H1 (cell line): ENCODE measurements around the gene CTAG1A. TPM values are rescaled to one million over a fixed set of nuclear protein-coding genes. Genes with fewer than 3 reads are reported as not detected.
"Not testable (repeated sequence)": the region's sequence is repeated elsewhere in the genome, so short reads cannot be mapped to it uniquely, and the experiment has no call there.

Experiments
- CTCF ChIA-PET: fragments of 300-600 bp; sonication (Branson Sonifier 250); formaldehyde crosslinking; loops from one replicate; lab custom pipeline; 2021; ENCODE audit not compliant: partially characterized antibody; lab: Charles Lee
- POLR2A ChIA-PET: fragments of 300-600 bp; sonication (Branson Sonifier 250); formaldehyde crosslinking; loops from one replicate; lab custom pipeline; 2021; ENCODE audit warnings: inconsistent platforms; ENCODE audit not compliant: partially characterized antibody; lab: Charles Lee
- DNase-seq, 2 experiments: peaks; one replicate each; pipeline versions ENCODE4 v3.0.0 to v3.0.0-alpha.2; 2010 to 2022; ENCODE audit warnings: low spot score in 2 of 2, low read depth in 1 of 2, mixed read lengths in 1 of 2
- FAIRE-seq: peaks from 2 replicates; lab custom pipeline; 2011; peaks lifted over from hg19 to GRCh38; lab: Jason Lieb, UNC
- H2AFZ ChIP-seq: 2 replicates; pipeline ENCODE4 v1.8.1; 2012; ENCODE audit warnings: low read length, inconsistent platforms
- H2AK5ac ChIP-seq: 2 replicates; pipeline ENCODE4 v1.6.1; 2013; ENCODE audit warnings: low read depth, low read length
- H2BK120ac ChIP-seq: replicated peaks from 2 replicates; pipeline ENCODE3; 2013; ENCODE audit warnings: low read depth, low read length, inconsistent platforms
- H2BK12ac ChIP-seq: 2 replicates; pipeline ENCODE4 v1.6.1; 2013; ENCODE audit warnings: low read depth, low read length
- H2BK15ac ChIP-seq: 2 replicates; pipeline ENCODE4 v1.6.1; 2013; ENCODE audit warnings: low read length
- H2BK20ac ChIP-seq: 2 replicates; pipeline ENCODE4 v1.6.1; 2013; ENCODE audit warnings: low read length
- H2BK5ac ChIP-seq: 2 replicates; pipeline ENCODE4 v1.6.1; 2013; ENCODE audit warnings: low read depth, low read length
- H3K14ac ChIP-seq: 2 replicates; pipeline ENCODE4 v1.6.1; 2013; ENCODE audit warnings: inconsistent platforms; ENCODE audit not compliant: insufficient read length
- H3K18ac ChIP-seq: 2 replicates; pipeline ENCODE4 v1.6.1; 2013; ENCODE audit warnings: low read length; ENCODE audit errors: extremely low read depth
- H3K23ac ChIP-seq: 2 replicates; pipeline ENCODE4 v1.6.1; 2013; ENCODE audit warnings: inconsistent platforms; ENCODE audit not compliant: insufficient read length
- H3K23me2 ChIP-seq: 2 replicates; pipeline ENCODE4 v1.6.1; 2013; ENCODE audit warnings: low read depth, low read length
- H3K27ac ChIP-seq: 2 replicates; pipeline ENCODE4 v1.6.1; 2011; ENCODE audit warnings: low read depth, low read length, inconsistent platforms
- H3K27me3 ChIP-seq, 4 experiments: replicated peaks in 1 of 4; 1 replicate in 1 of 4; 2 replicates in 3 of 4; pipeline versions ENCODE4 v1.6.1 to v1.8.1; 2011 to 2013; ENCODE audit warnings: low read length in 3 of 4, mild to moderate bottlenecking in 3 of 4, inconsistent platforms in 2 of 4, mixed read lengths in 2 of 4, moderate library complexity in 1 of 4; ENCODE audit not compliant: control insufficient read depth in 3 of 4, insufficient read depth in 3 of 4; ENCODE audit errors: extremely low read depth in 1 of 4
- H3K36me3 ChIP-seq, 4 experiments: 2 replicates each; pipeline versions ENCODE4 v1.6.1 to v1.8.1; 2011 to 2013; ENCODE audit warnings: mild to moderate bottlenecking in 4 of 4, low read length in 3 of 4, moderate library complexity in 2 of 4, control low read depth in 1 of 4, inconsistent platforms in 1 of 4; ENCODE audit not compliant: insufficient read depth in 4 of 4, control insufficient read depth in 2 of 4
- H3K4ac ChIP-seq: replicated peaks from 2 replicates; pipeline ENCODE3; 2013; ENCODE audit warnings: low read length, low read depth, mixed read lengths, inconsistent platforms; ENCODE audit not compliant: insufficient read length
- H3K4me1 ChIP-seq, 4 experiments: replicated peaks in 1 of 4; 1 replicate in 1 of 4; 2 replicates in 3 of 4; pipeline versions ENCODE4 v1.6.1 to v1.8.1; 2011 to 2013; ENCODE audit warnings: low read length in 3 of 4, inconsistent platforms in 2 of 4, mixed read lengths in 1 of 4; ENCODE audit not compliant: insufficient read depth in 4 of 4, control insufficient read depth in 3 of 4
- H3K4me2 ChIP-seq, 2 experiments: 2 replicates each; pipeline versions ENCODE4 v1.6.1 to v1.8.1; 2011 to 2013; ENCODE audit warnings: low read depth in 2 of 2, low read length in 2 of 2, control low read depth in 1 of 2, inconsistent platforms in 1 of 2, mild to moderate bottlenecking in 1 of 2; ENCODE audit not compliant: insufficient read depth in 1 of 2
- H3K4me3 ChIP-seq, 4 experiments: fragments of 200-600, 300-600 bp in 1 of 4; sonication (generic), shearing (Covaris generic), sonication (Bioruptor Twin) in 1 of 4; 2 replicates each; pipeline versions ENCODE4 v1.5.1 to v1.8.1; 2011 to 2016; ENCODE audit warnings: low read length in 4 of 4, low read depth in 3 of 4, control low read depth in 2 of 4, inconsistent platforms in 2 of 4, mild to moderate bottlenecking in 2 of 4, mixed read lengths in 1 of 4, moderate library complexity in 1 of 4; ENCODE audit not compliant: insufficient read depth in 2 of 4; ENCODE audit errors: extremely low read depth in 1 of 4
- H3K56ac ChIP-seq: replicated peaks from 2 replicates; pipeline ENCODE3; 2013; ENCODE audit warnings: low read depth, mild to moderate bottlenecking, mixed read lengths, low read length, inconsistent platforms; ENCODE audit not compliant: insufficient read length
- H3K79me1 ChIP-seq: 2 replicates; pipeline ENCODE4 v1.6.1; 2013; ENCODE audit warnings: low read depth, low read length, control low read depth
- H3K79me2 ChIP-seq, 2 experiments: 2 replicates each; pipeline versions ENCODE4 v1.6.1 to v1.8.1; 2012 to 2013; ENCODE audit warnings: low read length in 2 of 2, mild to moderate bottlenecking in 2 of 2, inconsistent platforms in 1 of 2; ENCODE audit not compliant: insufficient read depth in 2 of 2, control insufficient read depth in 1 of 2
- H3K9ac ChIP-seq, 4 experiments: replicated peaks in 1 of 4; 1 replicate in 1 of 4; 2 replicates in 3 of 4; pipeline versions ENCODE4 v1.6.1 to v1.8.1; 2011 to 2013; ENCODE audit warnings: low read depth in 3 of 4, low read length in 3 of 4, control low read depth in 2 of 4, mild to moderate bottlenecking in 2 of 4, moderate library complexity in 2 of 4, inconsistent platforms in 1 of 4; ENCODE audit errors: extremely low read depth in 1 of 4
- H3K9me3 ChIP-seq, 2 experiments: 2 replicates each; pipeline versions ENCODE4 v1.6.1 to v1.8.1; 2012 to 2013; ENCODE audit warnings: mild to moderate bottlenecking in 2 of 2, moderate library complexity in 2 of 2, control low read depth in 1 of 2, inconsistent platforms in 1 of 2, low read depth in 1 of 2, low read length in 1 of 2, mixed read lengths in 1 of 2; ENCODE audit not compliant: insufficient read depth in 2 of 2
- H4K20me1 ChIP-seq, 2 experiments: replicated peaks in 1 of 2; 2 replicates each; pipeline versions ENCODE3 to v1.8.1; 2011 to 2013; ENCODE audit warnings: inconsistent platforms in 2 of 2, low read length in 2 of 2, mild to moderate bottlenecking in 1 of 2; ENCODE audit not compliant: insufficient read depth in 2 of 2, control insufficient read depth in 1 of 2
- H4K5ac ChIP-seq: 2 replicates; pipeline ENCODE4 v1.6.1; 2013; ENCODE audit warnings: low read length, low read depth, mixed read lengths, inconsistent platforms; ENCODE audit not compliant: insufficient read length
- H4K8ac ChIP-seq: 2 replicates; pipeline ENCODE4 v1.8.0; 2013; ENCODE audit warnings: mild to moderate bottlenecking, moderate library complexity, low read length, inconsistent platforms; ENCODE audit not compliant: insufficient read depth; ENCODE audit errors: extremely low read depth
- H4K91ac ChIP-seq: replicated peaks from 2 replicates; pipeline ENCODE3; 2013; ENCODE audit warnings: low read length, mixed read lengths, inconsistent platforms; ENCODE audit not compliant: insufficient read length
- WGBS, 2 experiments: shearing (Covaris generic) in 1 of 2; methylation state at CpG; one replicate each; pipeline versions ENCODE4 v1.1.6 to v1.1.7; 2013 to 2015; ENCODE audit warnings: low lambda C conversion rate in 2 of 2, mixed read lengths in 2 of 2, inconsistent platforms in 1 of 2, low coverage in 1 of 2, missing lambda C conversion rate in 1 of 2; ENCODE audit not compliant: insufficient replicate concordance in 2 of 2, insufficient coverage in 1 of 2, insufficient read length in 1 of 2; ENCODE audit errors: extremely low coverage in 1 of 2, missing lambda C conversion rate in 1 of 2; 5-methylcytosine and 5-hydroxymethylcytosine counted together
- polyA plus RNA-seq, 7 experiments: library from polyadenylated mRNA; depleted of rRNA in 3 of 7; stranded (reverse) in 5 of 7; unstranded in 2 of 7; fragments of >200 nt in 5 of 7; fragments of 200-250 nt in 2 of 7; gene quantifications; 1 replicate in 5 of 7; 2 replicates in 1 of 7; 4 replicates in 1 of 7; pipeline versions ENCODE4 v1.2.1 to v1.2.3, GENCODE V29; 2011 to 2013; ENCODE audit warnings: missing spikeins in 2 of 7, mixed read lengths in 2 of 7
- total RNA-seq: library from RNA; stranded (reverse); fragmentation: NEBNext Ultra II Directional; extraction: Animal tissue kit (Norgen Biotek cat#: 25700); gene quantifications from 2 replicates; pipeline ENCODE4 v1.2.1, GENCODE V29; 2021

The CTAG1A gene
- total and polyA plus RNA-seq, 2 of the 8 experiments (the other 6 are each of a cell fraction or from before 2014, with no cell fraction given), result not detected

DNA sequence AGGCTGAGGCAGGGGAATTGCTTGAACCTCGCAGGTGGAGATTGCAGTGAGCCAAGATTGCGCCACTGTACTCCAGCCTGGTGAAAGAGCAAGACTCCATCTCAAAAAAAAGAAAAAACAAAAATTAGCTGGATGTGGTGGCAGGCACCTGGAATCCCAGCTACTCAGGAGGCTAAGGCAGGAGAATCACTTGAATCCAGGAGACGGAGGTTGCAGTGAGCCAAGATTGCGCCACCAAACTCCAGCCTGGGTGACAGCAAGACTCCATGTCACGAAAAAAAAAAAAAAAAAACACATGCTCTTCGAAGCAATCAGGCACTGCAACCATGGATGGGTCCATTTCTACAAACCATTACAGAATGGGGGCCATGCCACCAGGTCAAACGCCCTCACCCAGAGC is 44.6 kb upstream of the CTAG1A start:
- H3K79me2 ChIP-seq, H3K79me1 ChIP-seq, FAIRE-seq, H3K4me2 ChIP-seq, H3K27ac ChIP-seq, H2BK5ac ChIP-seq, H3K18ac ChIP-seq, H2AK5ac ChIP-seq, H3K56ac ChIP-seq, H4K8ac ChIP-seq, H2BK120ac ChIP-seq, H3K27me3 ChIP-seq, H4K20me1 ChIP-seq, H3K4ac ChIP-seq, DNase-seq, H3K4me1 ChIP-seq, H4K91ac ChIP-seq, H3K14ac ChIP-seq, H2BK15ac ChIP-seq, H3K9ac ChIP-seq, H2BK12ac ChIP-seq, H2AFZ ChIP-seq, H3K4me3 ChIP-seq, H3K23me2 ChIP-seq, H3K9me3 ChIP-seq, H3K23ac ChIP-seq, H2BK20ac ChIP-seq, H4K5ac ChIP-seq: not testable (repeated sequence)
- H3K36me3 ChIP-seq, result peaks cover 0 to 12% (median 6%) of the 10 kb centered on the region in 4 experiments; a peak in 5 of 8 replicates
- ChIA-PET CTCF (interaction anchor here (1.0 kb wide), 1 partner anchor 8 kb away, joined by 5 read pairs; no protein-coding TSS in a partner anchor), POLR2A (interaction anchor here (0.8 to 1.3 kb wide), 2 partner anchors 13 to 82 kb away, joined by 3 to 4 read pairs; partner anchors contain the start of gene PLXNA3)
- 94% methylated on average over 6 of the region's 7 CpGs; no CpG with 5 or more reads in 1 of the 2 experiments for WGBS, 2 experiments
